ENCODE results near the gene TGFB1. TPM values are rescaled to one million over a fixed set of nuclear protein-coding genes. Genes with fewer than 3 reads are reported as not detected.
A peak's percentile ranks its signal among the peaks of the same experiment; 100 is the strongest.
"Not testable (repeated sequence)": the region's sequence is repeated elsewhere in the genome, so short reads cannot be mapped to it uniquely, and the experiment has no call there.

Gene TGFB1
- total and polyA plus RNA-seq, 7 donors, result 6.5 to 27.1 (median 17.4) TPM

DNA sequence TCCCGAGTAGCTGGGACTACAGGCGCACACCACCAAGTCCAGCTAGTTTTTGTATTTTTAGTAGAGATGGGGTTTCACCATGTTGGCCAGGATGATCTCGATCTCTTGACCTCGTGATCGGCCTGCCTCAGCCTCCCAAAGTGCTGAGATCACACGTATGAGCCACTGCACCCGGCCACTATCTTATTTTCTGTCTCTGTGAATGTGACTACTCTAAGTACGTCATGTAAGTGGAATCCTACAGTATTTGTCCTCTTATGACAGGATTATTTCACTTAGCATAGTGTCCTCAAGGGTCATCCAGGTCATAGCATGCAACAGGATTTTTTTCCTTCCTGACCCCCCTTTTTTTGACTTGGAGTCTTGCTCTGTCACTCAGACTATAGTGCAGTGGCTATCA is 17.8 kb upstream of the TGFB1 start:
- H3K9me3 ChIP-seq, result no peaks in the 10 kb centered on the region
- H3K4me1 ChIP-seq, result peaks cover 0 to 28% (median 23%) of the 10 kb centered on the region in 4 donors
- no peaks in the 10 kb centered on the region for H3K27me3 ChIP-seq
- DNase-seq, result no peak
- no peak overlapping the region for H3K4me3 ChIP-seq
- H3K36me3 ChIP-seq, result no peaks in the 10 kb centered on the region
- 94% methylated on average over 8 of the region's 8 CpGs for WGBS, 2 donors
- TF ChIP-seq EP300 (IDR thresholded peaks at IDR 0.05), result no peak
- no peak for TF ChIP-seq POLR2A (IDR thresholded peaks at IDR 0.05)
- no peak for TF ChIP-seq POLR2AphosphoS5 (IDR thresholded peaks at IDR 0.05)
- TF ChIP-seq, protein P1, sequence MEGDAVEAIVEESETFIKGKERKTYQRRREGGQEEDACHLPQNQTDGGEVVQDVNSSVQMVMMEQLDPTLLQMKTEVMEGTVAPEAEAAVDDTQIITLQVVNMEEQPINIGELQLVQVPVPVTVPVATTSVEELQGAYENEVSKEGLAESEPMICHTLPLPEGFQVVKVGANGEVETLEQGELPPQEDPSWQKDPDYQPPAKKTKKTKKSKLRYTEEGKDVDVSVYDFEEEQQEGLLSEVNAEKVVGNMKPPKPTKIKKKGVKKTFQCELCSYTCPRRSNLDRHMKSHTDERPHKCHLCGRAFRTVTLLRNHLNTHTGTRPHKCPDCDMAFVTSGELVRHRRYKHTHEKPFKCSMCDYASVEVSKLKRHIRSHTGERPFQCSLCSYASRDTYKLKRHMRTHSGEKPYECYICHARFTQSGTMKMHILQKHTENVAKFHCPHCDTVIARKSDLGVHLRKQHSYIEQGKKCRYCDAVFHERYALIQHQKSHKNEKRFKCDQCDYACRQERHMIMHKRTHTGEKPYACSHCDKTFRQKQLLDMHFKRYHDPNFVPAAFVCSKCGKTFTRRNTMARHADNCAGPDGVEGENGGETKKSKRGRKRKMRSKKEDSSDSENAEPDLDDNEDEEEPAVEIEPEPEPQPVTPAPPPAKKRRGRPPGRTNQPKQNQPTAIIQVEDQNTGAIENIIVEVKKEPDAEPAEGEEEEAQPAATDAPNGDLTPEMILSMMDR (IDR thresholded peaks at IDR 0.05), result no peak
- no peak overlapping the region for H3K27ac ChIP-seq
- intact Hi-C loops (cut with DNase I), result no loop called here

- H3K36me3 ChIP-seq; H3K27me3 ChIP-seq; H3K27ac ChIP-seq; H3K9me3 ChIP-seq; intact Hi-C loops (cut with DNase I); H3K4me3 ChIP-seq; DNase-seq: not testable (repeated sequence)
- peaks cover 0 to 24% (median 19%) of the 10 kb centered on the region in 4 donors for H3K4me1 ChIP-seq
- 95 to 96% methylated on average over 5 of the region's 5 CpGs for WGBS, 2 donors
These were observed 17.4 kb upstream of the TGFB1 start for GRCh38 chr19:41371119-41371518.

DNA sequence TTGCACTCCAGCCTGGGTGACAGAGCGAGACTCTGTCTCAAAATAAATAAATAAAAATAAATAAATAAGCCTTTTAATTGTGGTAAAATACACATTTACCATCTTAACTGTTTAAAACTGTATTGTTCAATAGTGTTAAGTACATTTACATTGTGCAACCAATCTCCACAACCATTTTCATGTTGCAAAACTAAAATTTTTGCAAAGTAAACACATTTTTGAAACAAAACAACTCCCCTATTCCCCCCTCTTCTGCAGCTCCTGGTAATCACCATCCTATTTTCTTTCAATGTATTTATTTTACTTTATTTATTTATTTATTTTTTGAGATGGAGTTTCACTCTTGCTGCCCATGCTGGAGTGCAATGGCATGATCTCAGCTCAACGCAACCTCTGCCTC is 16.0 kb upstream of the TGFB1 start:
- intact Hi-C loops (cut with DNase I), result no loop called here
- Histone ChIP-seq H3K36me3 (no peaks in the 10 kb centered on the region), H3K27ac (no peak overlapping the region), H3K4me1 (peaks cover 0 to 19% (median 14%) of the 10 kb centered on the region in 4 donors), H3K4me3 (no peak overlapping the region), H3K27me3 (no peaks in the 10 kb centered on the region), H3K9me3 (no peaks in the 10 kb centered on the region)
- TF ChIP-seq, protein P1 (IDR thresholded peaks at IDR 0.05), result no peak
- no peak for TF ChIP-seq POLR2A (IDR thresholded peaks at IDR 0.05)
- no peak for TF ChIP-seq POLR2AphosphoS5 (IDR thresholded peaks at IDR 0.05)
- no peak for TF ChIP-seq EP300 (IDR thresholded peaks at IDR 0.05)
- WGBS, 2 donors, result 97 to 98% methylated on average over 2 of the region's 2 CpGs
- no peak for DNase-seq

- TF ChIP-seq POLR2A (IDR thresholded peaks at IDR 0.05), result no peak
- no peak for TF ChIP-seq EP300 (IDR thresholded peaks at IDR 0.05)
- TF ChIP-seq, protein P1 (IDR thresholded peaks at IDR 0.05), result no peak
- TF ChIP-seq POLR2AphosphoS5 (IDR thresholded peaks at IDR 0.05), result no peak
- H3K36me3 ChIP-seq, result no peaks in the 10 kb centered on the region
- no peaks in the 10 kb centered on the region for H3K9me3 ChIP-seq
- H3K4me3 ChIP-seq, result no peak overlapping the region
- WGBS, 2 donors, result 18 to 48% methylated on average over 6 of the region's 6 CpGs
- H3K27ac ChIP-seq, result peak overlapping the region in 1 of 4 donors; percentile 14
- intact Hi-C loops (cut with DNase I), result no loop called here
- DNase-seq, result no peak
- H3K27me3 ChIP-seq, result no peaks in the 10 kb centered on the region
- peaks cover 0 to 18% (median 12%) of the 10 kb centered on the region in 4 donors for H3K4me1 ChIP-seq
These were observed 14.2 kb upstream of the TGFB1 start for GRCh38 chr19:41367848-41368301.

- Histone ChIP-seq H3K27ac (no peak overlapping the region), H3K4me1 (peaks cover 0 to 24% (median 15%) of the 10 kb centered on the region in 4 donors), H3K27me3 (no peaks in the 10 kb centered on the region), H3K9me3 (no peaks in the 10 kb centered on the region), H3K36me3 (no peaks in the 10 kb centered on the region), H3K4me3 (no peak overlapping the region)
- DNase-seq, result no peak
- TF ChIP-seq POLR2AphosphoS5 (IDR thresholded peaks at IDR 0.05), result no peak
- TF ChIP-seq POLR2A (IDR thresholded peaks at IDR 0.05), result no peak
- TF ChIP-seq EP300 (IDR thresholded peaks at IDR 0.05), result no peak
- TF ChIP-seq, protein P1 (IDR thresholded peaks at IDR 0.05), result no peak
- intact Hi-C loops (cut with DNase I), result no loop called here
- 97 to 98% methylated on average over 1 of the region's 1 CpG for WGBS, 2 donors
These were observed 12.4 kb upstream of the TGFB1 start for GRCh38 chr19:41366089-41366488.
